ENCODE data around the gene SLC66A1.
"Not testable (repeated sequence)": the region's sequence is repeated elsewhere in the genome, so short reads cannot be mapped to it uniquely, and the experiment has no call there.

Gene SLC66A1

GRCh38 chr1:19311931-19312781, at the start of gene SLC66A1, which contains the start of gene AKR7A2:
TSS of gene SLC66A1 (plus strand) at chr1:19312326. CDS start at chr1:19317678, 5,352 bp downstream.
TSS of gene AKR7A2 (minus strand) at chr1:19312144. CDS start at chr1:19312124, 20 bp downstream.
- DNase-seq (ENCODE audit: low read depth), result peak; percentile 94

DNA sequence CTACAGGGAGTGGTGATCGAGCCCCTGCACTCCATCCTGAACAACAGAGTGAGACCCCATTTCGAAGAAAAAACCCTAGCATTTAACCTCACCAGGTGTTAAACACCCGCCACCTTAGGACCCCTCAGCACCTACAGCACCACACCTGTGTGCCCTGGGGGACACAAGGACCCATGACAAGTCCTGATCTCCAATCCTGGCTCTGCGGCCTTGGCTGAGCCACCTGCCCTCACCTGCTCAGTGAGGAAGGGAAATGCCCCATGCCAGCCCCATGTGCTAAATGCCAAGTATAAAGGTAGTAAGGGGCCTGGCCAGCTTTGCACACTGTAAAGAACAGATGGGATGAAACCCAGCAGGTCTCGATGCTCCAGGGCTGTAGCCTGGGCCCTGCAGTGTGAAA, 49.4 kb upstream of the SLC66A1 start:
- DNase-seq (ENCODE audit: low read depth), result no peak

DNA sequence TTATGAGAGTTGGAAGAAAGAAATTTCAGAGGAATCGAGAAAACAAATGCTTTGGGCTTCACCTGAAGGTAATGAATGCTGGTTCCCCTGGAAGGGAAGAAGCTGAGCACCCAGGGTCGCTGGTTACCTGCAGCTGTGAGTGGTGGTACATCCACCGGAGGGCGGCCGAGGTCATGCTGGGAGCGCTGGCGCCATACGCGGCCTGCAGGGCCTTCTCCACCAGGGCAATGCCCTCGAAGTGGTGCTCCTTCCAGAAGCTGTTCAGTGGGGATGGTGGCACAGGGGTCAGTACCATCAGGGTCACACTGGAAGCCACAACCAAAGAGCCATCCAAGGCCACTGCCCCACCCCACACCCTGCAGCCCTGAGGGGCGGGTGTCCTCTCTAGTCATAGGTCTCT, 43.7 kb upstream of the SLC66A1 start:
- DNase-seq (ENCODE audit: low read depth), result no peak

- DNase-seq (ENCODE audit: low read depth), result peak; percentile 38
Measured at GRCh38 chr1:19269427-19270342, 42.4 kb upstream of the SLC66A1 start.

DNA sequence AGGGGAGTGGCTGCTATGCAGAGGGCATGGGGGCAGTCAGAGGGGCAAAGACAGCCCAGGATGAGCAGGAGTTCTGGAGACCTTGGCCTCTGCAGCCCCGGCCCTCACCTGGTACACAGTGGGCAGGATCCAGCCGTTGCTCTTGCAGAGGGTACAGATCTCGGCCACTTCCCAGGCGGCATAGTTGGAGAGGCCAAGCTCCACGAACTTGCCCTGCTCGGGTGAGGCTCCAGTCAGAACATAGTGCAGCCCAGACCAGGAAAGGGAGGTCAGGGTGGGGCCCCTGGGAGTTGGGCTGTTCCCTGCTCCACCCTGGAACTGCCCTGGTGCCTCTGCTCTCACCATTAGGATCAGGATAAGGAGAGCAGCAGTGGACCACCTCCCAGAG, 41.8 kb upstream of the SLC66A1 start:
- DNase-seq (ENCODE audit: low read depth), result not testable (repeated sequence)

DNA sequence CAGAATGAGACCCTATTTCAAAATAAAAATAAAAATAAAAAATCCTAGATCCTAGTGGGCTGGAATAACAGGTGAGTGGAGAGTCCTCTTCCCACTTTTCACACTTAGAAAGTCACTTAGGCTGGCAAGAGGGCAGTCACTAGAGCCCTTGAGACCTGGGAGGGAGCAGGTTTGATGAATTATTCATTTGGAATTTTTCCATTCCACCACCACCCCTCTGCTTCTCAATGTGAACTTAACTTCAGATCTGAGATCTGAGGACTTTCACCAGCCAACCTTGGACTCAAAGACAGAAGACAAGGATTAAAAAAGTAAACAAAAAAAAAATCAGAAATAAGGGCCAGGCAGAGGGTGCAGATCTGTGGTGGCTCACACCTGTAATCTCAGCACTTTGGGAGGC, 40.1 kb upstream of the SLC66A1 start:
- DNase-seq (ENCODE audit: low read depth), result no peak

GRCh38 chr1:19273106-19273843, 38.9 kb upstream of the SLC66A1 start:
- DNase-seq (ENCODE audit: low read depth), result no peak

DNA sequence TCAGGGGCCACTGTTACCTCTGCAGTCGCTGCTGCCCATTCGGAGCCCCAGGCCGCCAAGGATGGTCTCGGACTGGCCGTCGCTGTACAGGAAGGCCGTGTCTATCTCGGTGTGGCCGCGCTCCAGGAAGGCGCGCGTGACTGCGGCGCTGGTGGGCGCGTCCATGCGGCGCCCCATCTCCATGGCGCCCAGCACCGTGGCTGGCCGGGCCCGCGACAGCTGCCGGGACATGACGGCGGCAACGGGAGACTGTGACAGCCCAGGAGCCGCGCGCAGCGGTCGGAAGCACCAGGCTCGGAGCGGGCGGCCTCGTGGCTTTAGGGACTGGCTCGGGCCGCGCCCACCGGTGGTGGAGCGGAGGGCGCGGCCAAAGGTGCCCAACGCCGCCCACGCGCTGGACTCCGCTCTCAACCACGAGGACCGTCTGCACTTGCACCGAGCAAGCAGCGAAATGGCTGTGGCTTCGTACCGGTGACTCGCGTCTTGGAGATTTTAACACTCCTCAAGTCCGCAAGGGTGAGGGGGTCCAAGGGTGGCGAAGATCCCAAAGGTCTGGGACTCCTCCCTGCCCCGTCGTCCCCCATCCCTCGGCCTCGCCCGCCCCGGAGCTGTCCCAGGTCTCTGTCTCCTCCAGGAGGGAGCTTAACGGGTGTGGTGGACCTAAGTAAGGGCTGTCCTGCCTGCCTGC, 38.1 kb upstream of the SLC66A1 start:
- not testable (repeated sequence) for DNase-seq (ENCODE audit: low read depth)

GRCh38 chr1:19274636-19275035, 37.5 kb upstream of the SLC66A1 start:
- no peak for DNase-seq (ENCODE audit: low read depth)

GRCh38 chr1:19283891-19284290, 28.2 kb upstream of the SLC66A1 start:
- no peak for DNase-seq (ENCODE audit: low read depth)

DNA sequence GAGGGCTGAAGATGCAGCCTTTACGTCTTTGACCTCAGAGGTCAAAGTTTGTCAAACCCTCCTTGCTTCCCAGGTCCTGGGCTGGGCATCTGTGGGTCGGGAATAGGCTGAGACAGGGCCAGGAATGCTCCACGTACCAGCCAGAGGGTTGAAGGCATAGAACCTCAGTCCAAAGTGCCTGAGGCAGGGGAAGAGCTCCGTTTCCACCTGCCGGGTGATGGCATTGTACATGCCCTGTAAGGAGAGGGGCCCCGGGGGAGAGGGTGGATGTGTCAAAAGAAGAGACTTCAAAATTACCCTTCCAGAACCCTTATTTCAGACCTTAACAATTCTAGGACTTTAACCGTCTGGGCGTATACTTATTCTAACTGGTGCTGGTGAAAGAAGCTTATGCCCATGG, 27.2 kb upstream of the SLC66A1 start:
- no peak for DNase-seq (ENCODE audit: low read depth)

DNA sequence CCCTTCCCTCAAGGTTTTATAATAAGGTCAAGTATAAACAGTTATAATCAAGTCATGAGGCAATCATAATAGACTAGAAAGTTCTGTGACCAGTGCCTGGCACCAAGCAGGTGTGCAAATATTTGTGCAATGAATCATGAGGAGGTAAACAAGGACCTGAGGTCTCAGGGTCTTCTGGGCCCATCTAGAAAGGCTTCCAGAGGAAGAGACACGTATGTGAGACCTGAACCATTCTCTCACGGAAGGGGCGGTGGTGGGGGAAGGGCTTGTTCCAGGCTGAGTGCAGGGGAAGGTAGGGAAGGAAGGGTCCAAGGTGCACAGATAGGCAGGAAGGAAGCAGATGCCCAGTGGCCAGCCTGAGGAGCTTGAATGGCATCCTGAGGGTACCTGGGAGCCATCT, 26.8 kb upstream of the SLC66A1 start:
- not testable (repeated sequence) for DNase-seq (ENCODE audit: low read depth)

- DNase-seq (ENCODE audit: low read depth), result not testable (repeated sequence)
Measured at GRCh38 chr1:19285807-19286206, 26.3 kb upstream of the SLC66A1 start.

GRCh38 chr1:19287436-19288185, 24.5 kb upstream of the SLC66A1 start:
- no peak for DNase-seq (ENCODE audit: low read depth)

GRCh38 chr1:19288324-19289241, 23.5 kb upstream of the SLC66A1 start, which contains the start of gene AKR7A3:
TSS of gene AKR7A3 (minus strand) at chr1:19288770. CDS start at chr1:19288709, 61 bp downstream.
- peak; percentile 48 for DNase-seq (ENCODE audit: low read depth)

- DNase-seq (ENCODE audit: low read depth), result no peak
Measured at GRCh38 chr1:19289244-19289643, 22.9 kb upstream of the SLC66A1 start.

DNA sequence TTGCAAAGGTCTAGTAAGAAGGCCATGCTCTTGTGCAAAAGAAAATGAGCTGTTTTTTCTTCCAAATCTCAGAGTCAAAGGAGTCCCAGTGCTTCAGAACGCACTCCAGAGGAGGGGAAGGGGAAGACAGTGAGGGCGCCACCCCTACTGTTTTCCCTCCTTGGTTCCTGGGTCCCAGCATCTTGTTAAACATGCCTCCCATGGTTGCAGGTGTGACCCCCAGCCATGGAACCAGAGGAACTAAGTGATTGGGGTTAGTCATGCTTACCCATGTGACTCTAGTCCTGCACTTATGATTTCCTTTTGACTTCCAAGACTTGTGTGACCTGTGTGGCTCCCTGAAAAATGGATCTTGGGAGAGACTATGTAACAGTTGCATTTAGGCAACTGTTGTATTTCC, 17.5 kb upstream of the SLC66A1 start:
- DNase-seq (ENCODE audit: low read depth), result no peak

- no peak for DNase-seq (ENCODE audit: low read depth)
Measured at GRCh38 chr1:19300211-19300610, 11.9 kb upstream of the SLC66A1 start.

GRCh38 chr1:19304081-19304480, 8.0 kb upstream of the SLC66A1 start:
- DNase-seq (ENCODE audit: low read depth), result not testable (repeated sequence)
